GM23338 (cell line): ENCODE measurements around the gene HDDC3. TPM values are rescaled to one million over a fixed set of nuclear protein-coding genes. Genes with fewer than 3 reads are reported as not detected.

Experiments
- ATAC-seq: fragments of 200-7000 bp; cut with Tn5 transposase; 3 replicates; pipeline ENCODE4 v1.9.1; 2020
- DNase-seq: peaks from one replicate; pipeline ENCODE4 v3.0.0-alpha.2; 2015; ENCODE audit warnings: low spot score
- H2AFZ ChIP-seq: fragments of 200-600 bp; sonication (generic); 2 replicates; pipeline ENCODE4 v1.8.0; 2016; ENCODE audit warnings: antibody characterized with exemption, mild to moderate bottlenecking, moderate library complexity
- H3F3A ChIP-seq: fragments of 200-600 bp; sonication (generic); replicated peaks from 2 replicates; pipeline ENCODE4 v1.8.0; 2017; ENCODE audit warnings: antibody characterized with exemption, mixed run types, low read depth
- H3K27ac ChIP-seq: fragments of 200-600 bp; sonication (generic); 2 replicates; pipeline ENCODE4 v1.6.1; 2016; ENCODE audit warnings: low read depth
- H3K27me3 ChIP-seq: fragments of 200-600 bp; sonication (generic); 2 replicates; pipeline ENCODE4 v1.8.0; 2016; ENCODE audit warnings: mild to moderate bottlenecking, mixed run types, moderate library complexity; ENCODE audit not compliant: insufficient read depth
- H3K36me3 ChIP-seq: fragments of 200-600 bp; sonication (generic); 2 replicates; pipeline ENCODE4 v1.8.0; 2016; ENCODE audit warnings: mild to moderate bottlenecking; ENCODE audit not compliant: insufficient read depth
- H3K4me1 ChIP-seq: fragments of 200-600 bp; sonication (generic); 2 replicates; pipeline ENCODE4 v1.8.0; 2016; ENCODE audit warnings: mild to moderate bottlenecking, moderate library complexity; ENCODE audit not compliant: insufficient read depth
- H3K4me2 ChIP-seq: fragments of 200-600 bp; sonication (generic); 2 replicates; pipeline ENCODE4 v1.7.1; 2017; ENCODE audit warnings: mixed run types
- H3K4me3 ChIP-seq: fragments of 200-600 bp; sonication (generic); 2 replicates; pipeline ENCODE4 v1.6.1; 2016; ENCODE audit warnings: mixed run types
- H3K79me2 ChIP-seq: fragments of 200-600 bp; sonication (generic); replicated peaks from 2 replicates; pipeline ENCODE4 v1.8.0; 2017; ENCODE audit warnings: mild to moderate bottlenecking; ENCODE audit not compliant: insufficient read depth
- H3K9me2 ChIP-seq: fragments of 200-600 bp; sonication (generic); 2 replicates; pipeline ENCODE4 v1.8.0; 2017; ENCODE audit not compliant: insufficient read depth
- H4K20me1 ChIP-seq: fragments of 200-600 bp; sonication (generic); replicated peaks from 2 replicates; pipeline ENCODE4 v1.8.0; 2017; ENCODE audit warnings: mild to moderate bottlenecking; ENCODE audit not compliant: insufficient read depth
- H3K27ac Mint-ChIP-seq: 2 replicates; pipeline ENCODE4 v1.8.0; 2020; ENCODE audit warnings: inconsistent platforms, mild to moderate bottlenecking, moderate library complexity, mixed read lengths
- H3K27me3 Mint-ChIP-seq: 3 replicates; pipeline ENCODE4 v1.8.0; 2022; ENCODE audit warnings: low read depth, mild to moderate bottlenecking, moderate library complexity, mixed read lengths, inconsistent platforms; ENCODE audit not compliant: insufficient read depth, poor library complexity
- H3K36me3 Mint-ChIP-seq: 3 replicates; pipeline ENCODE4 v1.8.0; 2021; ENCODE audit warnings: low read depth, mild to moderate bottlenecking, inconsistent platforms, moderate library complexity, mixed read lengths
- H3K4me1 Mint-ChIP-seq: 3 replicates; pipeline ENCODE4 v1.8.0; 2020; ENCODE audit warnings: mild to moderate bottlenecking, inconsistent platforms, mixed read lengths
- H3K4me3 Mint-ChIP-seq: 3 replicates; pipeline ENCODE4 v1.8.0; 2021; ENCODE audit warnings: moderate library complexity, mild to moderate bottlenecking, inconsistent platforms, mixed read lengths
- H3K9me3 Mint-ChIP-seq: 3 replicates; pipeline ENCODE4 v1.8.0; 2020; ENCODE audit warnings: moderate library complexity, mild to moderate bottlenecking, inconsistent platforms, mixed read lengths
- CREB1 ChIP-seq: fragments of 250-450 bp; sonication (Bioruptor Pico); IDR thresholded peaks from 2 replicates; pipeline ENCODE4 v1.5.0; 2020; ENCODE audit warnings: low read depth, mild to moderate bottlenecking, moderate library complexity
- EZH2 ChIP-seq: fragments of 200-600 bp; sonication (generic); IDR thresholded peaks from one replicate; pipeline ENCODE4 v1.8.0; 2017; ENCODE audit warnings: antibody characterized with exemption, mild to moderate bottlenecking, low read depth; ENCODE audit not compliant: unreplicated experiment
- EZH2phosphoT487 ChIP-seq: fragments of 200-600 bp; sonication (generic); IDR thresholded peaks from one replicate; pipeline ENCODE4 v1.8.1; 2018; ENCODE audit warnings: antibody characterized with exemption; ENCODE audit not compliant: unreplicated experiment
- JUNB ChIP-seq: IDR thresholded peaks from one replicate; pipeline ENCODE4 v1.6.1; 2016; ENCODE audit warnings: antibody characterized with exemption; ENCODE audit not compliant: unreplicated experiment
- NANOG ChIP-seq: IDR thresholded peaks from 2 replicates; pipeline ENCODE4 v1.6.1; 2016; ENCODE audit warnings: antibody characterized with exemption, borderline replicate concordance
- POLR2AphosphoS5 ChIP-seq: IDR thresholded peaks from 2 replicates; pipeline ENCODE4 v1.6.1; 2016; ENCODE audit warnings: antibody characterized with exemption, low read depth
- STAT1 ChIP-seq: IDR thresholded peaks from one replicate; pipeline ENCODE4 v1.6.1; 2016; ENCODE audit warnings: antibody characterized with exemption; ENCODE audit not compliant: unreplicated experiment
- ZNF114 ChIP-seq: fragments of 250-450 bp; sonication (Bioruptor Pico); IDR thresholded peaks from 2 replicates; pipeline ENCODE4 v1.5.0; 2020; ENCODE audit warnings: mild to moderate bottlenecking, moderate library complexity
- ZNF331 ChIP-seq: fragments of 250-450 bp; sonication (Bioruptor Pico); IDR thresholded peaks from 2 replicates; pipeline ENCODE4 v1.5.0; 2020; ENCODE audit warnings: low read depth, mild to moderate bottlenecking, moderate library complexity
- polyA plus RNA-seq: library from polyadenylated mRNA; unstranded; fragments of >200 nt; fragmentation: Nextera tagmentation; extraction: Ambion mirVana; gene quantifications from 2 replicates; pipeline ENCODE4 v1.2.1, GENCODE V29; 2016
- total RNA-seq: library from RNA; depleted of rRNA; stranded (reverse); fragments of >200 nt; shearing (Covaris generic); gene quantifications from 2 replicates; pipeline ENCODE4 v1.2.3, GENCODE V29; 2014
- TF ChIP-seq, protein P1 (sequence below): IDR thresholded peaks from 2 replicates; pipeline ENCODE4 v1.6.1; 2016; ENCODE audit warnings: antibody characterized with exemption
- TF ChIP-seq, protein P2 (sequence below): fragments of 250-450 bp; sonication (Bioruptor Pico); IDR thresholded peaks from 2 replicates; pipeline ENCODE4 v1.5.0; 2020; ENCODE audit warnings: mild to moderate bottlenecking, moderate library complexity
- TF ChIP-seq, protein P3 (sequence below): IDR thresholded peaks from one replicate; pipeline ENCODE4 v1.6.1; 2018; ENCODE audit warnings: antibody characterized with exemption; ENCODE audit not compliant: unreplicated experiment
- TF ChIP-seq, protein P4 (sequence below), 2 experiments: fragments of 200-600 bp in 1 of 2; sonication (generic) in 1 of 2; conservative IDR thresholded peaks; 2 replicates each; pipeline versions ENCODE4 v1.5.1 to v1.6.1; 2016 to 2017; ENCODE audit warnings: antibody characterized with exemption in 2 of 2, low read depth in 2 of 2, mild to moderate bottlenecking in 2 of 2, moderate library complexity in 1 of 2

Gene HDDC3
- total and polyA plus RNA-seq, 2 experiments from 2014 or later, result 17.4 to 19.0 TPM

DNA sequence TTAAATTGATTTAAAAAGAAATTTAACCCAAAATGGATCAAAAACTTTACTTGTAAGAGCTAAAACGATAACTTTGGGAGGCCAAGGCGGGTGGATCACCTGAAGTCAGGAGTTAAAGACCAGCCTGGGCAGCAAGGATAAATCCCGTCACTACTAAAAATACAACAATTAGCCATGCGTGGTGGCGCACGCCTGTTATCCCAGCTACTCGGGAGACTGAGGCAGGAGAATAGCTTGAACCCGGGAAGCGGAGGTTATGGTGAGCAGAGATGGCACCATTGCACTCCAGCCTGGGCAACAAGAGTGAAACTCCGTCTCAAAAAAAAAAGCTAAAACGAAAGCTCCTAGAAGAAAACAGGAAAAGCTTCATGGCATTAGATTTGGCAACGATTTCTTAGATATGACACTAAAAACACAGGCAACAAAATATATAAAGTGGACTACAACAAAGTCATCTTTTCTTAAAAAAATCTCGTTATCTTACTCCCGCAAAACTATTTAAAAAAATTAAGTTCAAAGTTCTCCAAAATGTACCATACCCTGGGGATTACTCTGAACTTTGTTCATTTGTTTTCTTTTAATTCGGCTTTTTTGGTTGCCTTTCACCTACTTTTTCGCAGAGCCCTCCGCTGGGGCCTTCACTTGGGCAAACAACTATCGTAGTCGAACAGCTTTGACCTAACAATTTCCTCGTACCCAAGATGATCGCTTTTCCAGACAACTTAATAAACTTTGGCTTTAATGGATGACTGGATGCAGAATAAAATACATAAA is 2.9 kb downstream of the HDDC3 start:
- Mint-ChIP-seq H3K9me3 (no peaks in the 10 kb centered on the region), H3K4me3 (peak overlapping the region; percentile 35; the same call in 2 of the 3 replicates), H3K27ac (no peak overlapping the region), H3K4me1 (peaks cover 18% of the 10 kb centered on the region), H3K27me3 (peaks cover 11% of the 10 kb centered on the region), H3K36me3 (no peaks in the 10 kb centered on the region)
- Histone ChIP-seq H3K9me2 (no peaks in the 10 kb centered on the region), H4K20me1 (no peaks in the 10 kb centered on the region), H3F3A (peaks cover under 1% of the 10 kb centered on the region; the same call in 1 of the 2 replicates), H2AFZ (no peak overlapping the region), H3K27ac (no peak overlapping the region), H3K4me3 (no peak overlapping the region), H3K4me2 (no peak overlapping the region), H3K27me3 (peaks cover 10% of the 10 kb centered on the region; the same call in 1 of the 2 replicates), H3K4me1 (peaks cover 14% of the 10 kb centered on the region), H3K79me2 (no peaks in the 10 kb centered on the region), H3K36me3 (no peaks in the 10 kb centered on the region)
- ATAC-seq (no peak), DNase-seq (no peak)
- no peak for TF ChIP-seq ZNF114
- TF ChIP-seq, protein P1, sequence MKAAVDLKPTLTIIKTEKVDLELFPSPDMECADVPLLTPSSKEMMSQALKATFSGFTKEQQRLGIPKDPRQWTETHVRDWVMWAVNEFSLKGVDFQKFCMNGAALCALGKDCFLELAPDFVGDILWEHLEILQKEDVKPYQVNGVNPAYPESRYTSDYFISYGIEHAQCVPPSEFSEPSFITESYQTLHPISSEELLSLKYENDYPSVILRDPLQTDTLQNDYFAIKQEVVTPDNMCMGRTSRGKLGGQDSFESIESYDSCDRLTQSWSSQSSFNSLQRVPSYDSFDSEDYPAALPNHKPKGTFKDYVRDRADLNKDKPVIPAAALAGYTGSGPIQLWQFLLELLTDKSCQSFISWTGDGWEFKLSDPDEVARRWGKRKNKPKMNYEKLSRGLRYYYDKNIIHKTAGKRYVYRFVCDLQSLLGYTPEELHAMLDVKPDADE, result no peak
- TF ChIP-seq STAT1, result no peak
- TF ChIP-seq, protein P2, sequence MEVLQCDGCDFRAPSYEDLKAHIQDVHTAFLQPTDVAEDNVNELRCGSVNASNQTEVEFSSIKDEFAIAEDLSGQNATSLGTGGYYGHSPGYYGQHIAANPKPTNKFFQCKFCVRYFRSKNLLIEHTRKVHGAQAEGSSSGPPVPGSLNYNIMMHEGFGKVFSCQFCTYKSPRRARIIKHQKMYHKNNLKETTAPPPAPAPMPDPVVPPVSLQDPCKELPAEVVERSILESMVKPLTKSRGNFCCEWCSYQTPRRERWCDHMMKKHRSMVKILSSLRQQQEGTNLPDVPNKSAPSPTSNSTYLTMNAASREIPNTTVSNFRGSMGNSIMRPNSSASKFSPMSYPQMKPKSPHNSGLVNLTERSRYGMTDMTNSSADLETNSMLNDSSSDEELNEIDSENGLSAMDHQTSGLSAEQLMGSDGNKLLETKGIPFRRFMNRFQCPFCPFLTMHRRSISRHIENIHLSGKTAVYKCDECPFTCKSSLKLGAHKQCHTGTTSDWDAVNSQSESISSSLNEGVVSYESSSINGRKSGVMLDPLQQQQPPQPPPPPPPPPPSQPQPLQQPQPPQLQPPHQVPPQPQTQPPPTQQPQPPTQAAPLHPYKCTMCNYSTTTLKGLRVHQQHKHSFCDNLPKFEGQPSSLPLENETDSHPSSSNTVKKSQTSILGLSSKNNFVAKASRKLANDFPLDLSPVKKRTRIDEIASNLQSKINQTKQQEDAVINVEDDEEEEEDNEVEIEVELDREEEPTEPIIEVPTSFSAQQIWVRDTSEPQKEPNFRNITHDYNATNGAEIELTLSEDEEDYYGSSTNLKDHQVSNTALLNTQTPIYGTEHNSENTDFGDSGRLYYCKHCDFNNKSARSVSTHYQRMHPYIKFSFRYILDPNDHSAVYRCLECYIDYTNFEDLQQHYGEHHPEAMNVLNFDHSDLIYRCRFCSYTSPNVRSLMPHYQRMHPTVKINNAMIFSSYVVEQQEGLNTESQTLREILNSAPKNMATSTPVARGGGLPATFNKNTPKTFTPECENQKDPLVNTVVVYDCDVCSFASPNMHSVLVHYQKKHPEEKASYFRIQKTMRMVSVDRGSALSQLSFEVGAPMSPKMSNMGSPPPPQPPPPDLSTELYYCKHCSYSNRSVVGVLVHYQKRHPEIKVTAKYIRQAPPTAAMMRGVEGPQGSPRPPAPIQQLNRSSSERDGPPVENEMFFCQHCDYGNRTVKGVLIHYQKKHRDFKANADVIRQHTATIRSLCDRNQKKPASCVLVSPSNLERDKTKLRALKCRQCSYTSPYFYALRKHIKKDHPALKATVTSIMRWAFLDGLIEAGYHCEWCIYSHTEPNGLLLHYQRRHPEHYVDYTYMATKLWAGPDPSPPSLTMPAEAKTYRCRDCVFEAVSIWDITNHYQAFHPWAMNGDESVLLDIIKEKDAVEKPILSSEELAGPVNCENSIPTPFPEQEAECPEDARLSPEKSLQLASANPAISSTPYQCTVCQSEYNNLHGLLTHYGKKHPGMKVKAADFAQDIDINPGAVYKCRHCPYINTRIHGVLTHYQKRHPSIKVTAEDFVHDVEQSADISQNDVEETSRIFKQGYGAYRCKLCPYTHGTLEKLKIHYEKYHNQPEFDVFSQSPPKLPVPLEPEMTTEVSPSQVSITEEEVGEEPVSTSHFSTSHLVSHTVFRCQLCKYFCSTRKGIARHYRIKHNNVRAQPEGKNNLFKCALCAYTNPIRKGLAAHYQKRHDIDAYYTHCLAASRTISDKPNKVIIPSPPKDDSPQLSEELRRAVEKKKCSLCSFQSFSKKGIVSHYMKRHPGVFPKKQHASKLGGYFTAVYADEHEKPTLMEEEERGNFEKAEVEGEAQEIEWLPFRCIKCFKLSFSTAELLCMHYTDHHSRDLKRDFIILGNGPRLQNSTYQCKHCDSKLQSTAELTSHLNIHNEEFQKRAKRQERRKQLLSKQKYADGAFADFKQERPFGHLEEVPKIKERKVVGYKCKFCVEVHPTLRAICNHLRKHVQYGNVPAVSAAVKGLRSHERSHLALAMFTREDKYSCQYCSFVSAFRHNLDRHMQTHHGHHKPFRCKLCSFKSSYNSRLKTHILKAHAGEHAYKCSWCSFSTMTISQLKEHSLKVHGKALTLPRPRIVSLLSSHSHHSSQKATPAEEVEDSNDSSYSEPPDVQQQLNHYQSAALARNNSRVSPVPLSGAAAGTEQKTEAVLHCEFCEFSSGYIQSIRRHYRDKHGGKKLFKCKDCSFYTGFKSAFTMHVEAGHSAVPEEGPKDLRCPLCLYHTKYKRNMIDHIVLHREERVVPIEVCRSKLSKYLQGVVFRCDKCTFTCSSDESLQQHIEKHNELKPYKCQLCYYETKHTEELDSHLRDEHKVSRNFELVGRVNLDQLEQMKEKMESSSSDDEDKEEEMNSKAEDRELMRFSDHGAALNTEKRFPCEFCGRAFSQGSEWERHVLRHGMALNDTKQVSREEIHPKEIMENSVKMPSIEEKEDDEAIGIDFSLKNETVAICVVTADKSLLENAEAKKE (CRISPR knock-in tag), result no peak
- TF ChIP-seq JUNB, result no peak
- no peak for TF ChIP-seq NANOG
- no peak for TF ChIP-seq ZNF331 (CRISPR knock-in tag)
- no peak for TF ChIP-seq CREB1
- no peak for TF ChIP-seq POLR2AphosphoS5
- TF ChIP-seq EZH2phosphoT487, result no peak
- TF ChIP-seq, protein P3, sequence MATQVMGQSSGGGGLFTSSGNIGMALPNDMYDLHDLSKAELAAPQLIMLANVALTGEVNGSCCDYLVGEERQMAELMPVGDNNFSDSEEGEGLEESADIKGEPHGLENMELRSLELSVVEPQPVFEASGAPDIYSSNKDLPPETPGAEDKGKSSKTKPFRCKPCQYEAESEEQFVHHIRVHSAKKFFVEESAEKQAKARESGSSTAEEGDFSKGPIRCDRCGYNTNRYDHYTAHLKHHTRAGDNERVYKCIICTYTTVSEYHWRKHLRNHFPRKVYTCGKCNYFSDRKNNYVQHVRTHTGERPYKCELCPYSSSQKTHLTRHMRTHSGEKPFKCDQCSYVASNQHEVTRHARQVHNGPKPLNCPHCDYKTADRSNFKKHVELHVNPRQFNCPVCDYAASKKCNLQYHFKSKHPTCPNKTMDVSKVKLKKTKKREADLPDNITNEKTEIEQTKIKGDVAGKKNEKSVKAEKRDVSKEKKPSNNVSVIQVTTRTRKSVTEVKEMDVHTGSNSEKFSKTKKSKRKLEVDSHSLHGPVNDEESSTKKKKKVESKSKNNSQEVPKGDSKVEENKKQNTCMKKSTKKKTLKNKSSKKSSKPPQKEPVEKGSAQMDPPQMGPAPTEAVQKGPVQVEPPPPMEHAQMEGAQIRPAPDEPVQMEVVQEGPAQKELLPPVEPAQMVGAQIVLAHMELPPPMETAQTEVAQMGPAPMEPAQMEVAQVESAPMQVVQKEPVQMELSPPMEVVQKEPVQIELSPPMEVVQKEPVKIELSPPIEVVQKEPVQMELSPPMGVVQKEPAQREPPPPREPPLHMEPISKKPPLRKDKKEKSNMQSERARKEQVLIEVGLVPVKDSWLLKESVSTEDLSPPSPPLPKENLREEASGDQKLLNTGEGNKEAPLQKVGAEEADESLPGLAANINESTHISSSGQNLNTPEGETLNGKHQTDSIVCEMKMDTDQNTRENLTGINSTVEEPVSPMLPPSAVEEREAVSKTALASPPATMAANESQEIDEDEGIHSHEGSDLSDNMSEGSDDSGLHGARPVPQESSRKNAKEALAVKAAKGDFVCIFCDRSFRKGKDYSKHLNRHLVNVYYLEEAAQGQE, result no peak
- TF ChIP-seq EZH2, result no peak
- TF ChIP-seq, protein P4, sequence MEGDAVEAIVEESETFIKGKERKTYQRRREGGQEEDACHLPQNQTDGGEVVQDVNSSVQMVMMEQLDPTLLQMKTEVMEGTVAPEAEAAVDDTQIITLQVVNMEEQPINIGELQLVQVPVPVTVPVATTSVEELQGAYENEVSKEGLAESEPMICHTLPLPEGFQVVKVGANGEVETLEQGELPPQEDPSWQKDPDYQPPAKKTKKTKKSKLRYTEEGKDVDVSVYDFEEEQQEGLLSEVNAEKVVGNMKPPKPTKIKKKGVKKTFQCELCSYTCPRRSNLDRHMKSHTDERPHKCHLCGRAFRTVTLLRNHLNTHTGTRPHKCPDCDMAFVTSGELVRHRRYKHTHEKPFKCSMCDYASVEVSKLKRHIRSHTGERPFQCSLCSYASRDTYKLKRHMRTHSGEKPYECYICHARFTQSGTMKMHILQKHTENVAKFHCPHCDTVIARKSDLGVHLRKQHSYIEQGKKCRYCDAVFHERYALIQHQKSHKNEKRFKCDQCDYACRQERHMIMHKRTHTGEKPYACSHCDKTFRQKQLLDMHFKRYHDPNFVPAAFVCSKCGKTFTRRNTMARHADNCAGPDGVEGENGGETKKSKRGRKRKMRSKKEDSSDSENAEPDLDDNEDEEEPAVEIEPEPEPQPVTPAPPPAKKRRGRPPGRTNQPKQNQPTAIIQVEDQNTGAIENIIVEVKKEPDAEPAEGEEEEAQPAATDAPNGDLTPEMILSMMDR (conservative IDR thresholded peaks at IDR 0.05; ENCODE audit: low read depth in 2 of 2), result no peak
